VCaP (cell line): ENCODE results near the gene GATA2.
A peak's percentile ranks its signal among the peaks of the same experiment; 100 is the strongest.

ENCODE experiments used
- H3K27ac ChIP-seq: fragments of 450-650 bp; 2 replicates; pipeline ENCODE4 v1.5.1; 2017
- CTCF ChIP-seq: fragments of 450-650 bp; conservative IDR thresholded peaks from 2 replicates; pipeline ENCODE4 v1.5.1; 2017; ENCODE audit warnings: mild to moderate bottlenecking, moderate library complexity

GATA2 gene

GRCh38 chr3:128500556-128500955 is 7.6 kb upstream of the GATA2 start:
- no peak for TF ChIP-seq CTCF
- H3K27ac ChIP-seq = no peak overlapping the region

GRCh38 chr3:128499724-128500275 is 6.8 kb upstream of the GATA2 start:
- H3K27ac ChIP-seq = no peak overlapping the region
- TF ChIP-seq CTCF = no peak

GRCh38 chr3:128498901-128499530 is 6.0 kb upstream of the GATA2 start:
- no peak for TF ChIP-seq CTCF
- H3K27ac ChIP-seq = 0 out of 2 replicates have a peak overlapping the region, but pooled peaks have one; percentile 98

- peak overlapping the region; percentile 98 for H3K27ac ChIP-seq
- TF ChIP-seq CTCF = peak; percentile 38
These were observed 5.2 kb upstream of the GATA2 start for GRCh38 chr3:128498127-128498626.

- H3K27ac ChIP-seq = peak overlapping the region; percentile 98
- TF ChIP-seq CTCF = peak; percentile 92
These were observed 4.5 kb upstream of the GATA2 start for GRCh38 chr3:128497305-128498126.

- peak overlapping the region; percentile 98 for H3K27ac ChIP-seq
- TF ChIP-seq CTCF = no peak
These were observed 3.8 kb upstream of the GATA2 start for GRCh38 chr3:128496602-128497304.
